Measurements from ENCODE around the gene MYO10. TPM values are rescaled to one million over a fixed set of nuclear protein-coding genes. Genes with fewer than 3 reads are reported as not detected.

Gene MYO10
- polyA plus RNA-seq, 3 donors = 0.23 to 1.1 (median 0.35) TPM

- H3K36me3 ChIP-seq (replicated peaks in 1 of 2; ENCODE audit: control insufficient read depth in 1 of 2, insufficient read depth in 2 of 2, low read length in 2 of 2) = no peaks in the 10 kb centered on the region
- no peak for DNase-seq
- H3K27ac Mint-ChIP-seq = no peak overlapping the region
Measured at GRCh38 chr5:16859346-16859745, 76.7 kb downstream of the MYO10 start.

GRCh38 chr5:16858151-16858550 is 77.9 kb downstream of the MYO10 start:
- Mint-ChIP-seq H3K4me1 (no peaks in the 10 kb centered on the region), H3K9me3 (peaks cover 6 to 16% (median 10%) of the 10 kb centered on the region in 7 donors), H3K27me3 (ENCODE audit: low read depth in 3 of 3) (peaks cover 0 to 3% (median 2%) of the 10 kb centered on the region in 3 donors), H3K4me3 (no peak overlapping the region), H3K27ac (no peak overlapping the region), H3K36me3 (no peaks in the 10 kb centered on the region)
- no peaks in the 10 kb centered on the region for H3K4me1 ChIP-seq (ENCODE audit: control insufficient read depth in 1 of 2, insufficient read depth in 2 of 2, low read length in 2 of 2)
- no peak for DNase-seq
- H3K79me2 ChIP-seq (ENCODE audit: insufficient read depth, low read length) = no peaks in the 10 kb centered on the region
- 100% methylated on average over 2 of the region's 6 CpGs for WGBS (ENCODE audit: insufficient coverage)
- no peak overlapping the region for H3K4me2 ChIP-seq (replicated peaks; ENCODE audit: extremely low read depth, low read length, poor library complexity, severe bottlenecking)
- H3K36me3 ChIP-seq (replicated peaks in 1 of 2; ENCODE audit: control insufficient read depth in 1 of 2, insufficient read depth in 2 of 2, low read length in 2 of 2) = no peaks in the 10 kb centered on the region
- no peak overlapping the region for H3K27ac ChIP-seq (ENCODE audit: low read depth in 1 of 2, low read length in 2 of 2)
- H4K20me1 ChIP-seq (ENCODE audit: insufficient read depth, low read length) = no peaks in the 10 kb centered on the region
- H3K9ac ChIP-seq (ENCODE audit: insufficient read depth, low read length, poor library complexity, severe bottlenecking) = no peak overlapping the region
- H3K27me3 ChIP-seq (ENCODE audit: control insufficient read depth in 2 of 2, insufficient read depth in 2 of 2, low read length in 2 of 2) = no peaks in the 10 kb centered on the region
- intact Hi-C loops (cut with micrococcal nuclease) = no loop called here
- no peak overlapping the region for H2AFZ ChIP-seq (ENCODE audit: insufficient read depth, low read depth, low read length, poor library complexity, severe bottlenecking)
- peaks cover 7 to 12% of the 10 kb centered on the region in 2 donors for H3K9me3 ChIP-seq (replicated peaks in 1 of 2; ENCODE audit: control insufficient read depth in 1 of 2, insufficient read depth in 1 of 2, low read length in 2 of 2)
- TF ChIP-seq CTCF (IDR thresholded peaks at IDR 0.05) = no peak
- no peak overlapping the region for H3K4me3 ChIP-seq (replicated peaks in 1 of 3; ENCODE audit: low read depth in 2 of 3, low read length in 3 of 3)

More at GRCh38 chr5:16859346-16859745, 76.7 kb downstream of the MYO10 start:
- no peak for TF ChIP-seq CTCF (IDR thresholded peaks at IDR 0.05)
- intact Hi-C loops (cut with micrococcal nuclease) = no loop called here
- no peak overlapping the region for H3K9ac ChIP-seq (ENCODE audit: insufficient read depth, low read length, poor library complexity, severe bottlenecking)
- no peaks in the 10 kb centered on the region for H3K36me3 Mint-ChIP-seq
- no peaks in the 10 kb centered on the region for H3K27me3 ChIP-seq (ENCODE audit: control insufficient read depth in 2 of 2, insufficient read depth in 2 of 2, low read length in 2 of 2)
- H3K79me2 ChIP-seq (ENCODE audit: insufficient read depth, low read length) = no peaks in the 10 kb centered on the region
- peaks cover 6 to 16% (median 10%) of the 10 kb centered on the region in 7 donors for H3K9me3 Mint-ChIP-seq
- H3K27me3 Mint-ChIP-seq (ENCODE audit: low read depth in 3 of 3) = peaks cover 0 to 3% (median 2%) of the 10 kb centered on the region in 3 donors
- no peak overlapping the region for H3K4me2 ChIP-seq (replicated peaks; ENCODE audit: extremely low read depth, low read length, poor library complexity, severe bottlenecking)
- H3K27ac ChIP-seq (ENCODE audit: low read depth in 1 of 2, low read length in 2 of 2) = no peak overlapping the region
- H4K20me1 ChIP-seq (ENCODE audit: insufficient read depth, low read length) = no peaks in the 10 kb centered on the region
- no peaks in the 10 kb centered on the region for H3K4me1 ChIP-seq (ENCODE audit: control insufficient read depth in 1 of 2, insufficient read depth in 2 of 2, low read length in 2 of 2)
- H2AFZ ChIP-seq (ENCODE audit: insufficient read depth, low read depth, low read length, poor library complexity, severe bottlenecking) = no peak overlapping the region
- no peak overlapping the region for H3K4me3 Mint-ChIP-seq
- no peaks in the 10 kb centered on the region for H3K4me1 Mint-ChIP-seq
- H3K9me3 ChIP-seq (replicated peaks in 1 of 2; ENCODE audit: control insufficient read depth in 1 of 2, insufficient read depth in 1 of 2, low read length in 2 of 2) = peaks cover 7 to 12% of the 10 kb centered on the region in 2 donors
- no peak overlapping the region for H3K4me3 ChIP-seq (replicated peaks in 1 of 3; ENCODE audit: low read depth in 2 of 3, low read length in 3 of 3)
